GM21390 (cell line): ENCODE measurements around the gene NEIL3.

Source experiments
- ATAC-seq: cut with Tn5 transposase; IDR thresholded peaks from one replicate; pipeline ENCODE4 v1.9.1; 2021; ENCODE audit not compliant: unreplicated experiment

Gene NEIL3

GRCh38 chr4:177309522-177310371 lies at the start of gene NEIL3:
Gene NEIL3 (plus strand): TSS chr4:177309874. CDS start chr4:177309954, 80 bp downstream.
- peak; percentile 87 for ATAC-seq

- no peak for ATAC-seq
Observed at GRCh38 chr4:177263818-177264217, 45.9 kb upstream of the NEIL3 start.

GRCh38 chr4:177264788-177265422 lies 44.8 kb upstream of the NEIL3 start:
- ATAC-seq = no peak

GRCh38 chr4:177265729-177266128 lies 43.9 kb upstream of the NEIL3 start:
- ATAC-seq = no peak

- ATAC-seq = peak; percentile 96
Observed at GRCh38 chr4:177266506-177266905, 43.2 kb upstream of the NEIL3 start.

GRCh38 chr4:177267911-177268310 lies 41.8 kb upstream of the NEIL3 start:
- ATAC-seq = no peak

- ATAC-seq = no peak
Observed at GRCh38 chr4:177271091-177271490, 38.6 kb upstream of the NEIL3 start.

GRCh38 chr4:177271915-177272766 lies 37.5 kb upstream of the NEIL3 start:
- ATAC-seq = no peak

GRCh38 chr4:177275999-177276398 lies 33.7 kb upstream of the NEIL3 start:
- ATAC-seq = no peak

GRCh38 chr4:177281351-177281909 lies 28.2 kb upstream of the NEIL3 start:
- ATAC-seq = no peak

GRCh38 chr4:177282284-177282835 lies 27.3 kb upstream of the NEIL3 start:
- no peak for ATAC-seq

- no peak for ATAC-seq
Observed at GRCh38 chr4:177283167-177283566, 26.5 kb upstream of the NEIL3 start.

GRCh38 chr4:177285953-177286352 lies 23.7 kb upstream of the NEIL3 start:
- ATAC-seq = no peak

GRCh38 chr4:177287255-177287654 lies 22.4 kb upstream of the NEIL3 start:
- no peak for ATAC-seq

- no peak for ATAC-seq
Observed at GRCh38 chr4:177288335-177288734, 21.3 kb upstream of the NEIL3 start.

GRCh38 chr4:177290780-177291179 lies 18.9 kb upstream of the NEIL3 start:
- no peak for ATAC-seq

GRCh38 chr4:177292171-177292570 lies 17.5 kb upstream of the NEIL3 start:
- no peak for ATAC-seq

- no peak for ATAC-seq
Observed at GRCh38 chr4:177293208-177294033, 16.3 kb upstream of the NEIL3 start.

GRCh38 chr4:177297785-177298391 lies 11.8 kb upstream of the NEIL3 start:
- no peak for ATAC-seq
